Activated T-cell treated with anti-CD3 and anti-CD28 coated beads, Interleukin-2, amount 50 U/mL, for 4 hours (primary cell): ENCODE measurements around the gene TMEM191B. TPM values are rescaled to one million over a fixed set of nuclear protein-coding genes. Genes with fewer than 3 reads are reported as not detected.
"Not testable (repeated sequence)": the region's sequence is repeated elsewhere in the genome, so short reads cannot be mapped to it uniquely, and the experiment has no call there.

Experiments used
- ATAC-seq, 2 donors: fragments of 200-7000 bp; cut with Tn5 transposase; one replicate each; pipeline ENCODE4 v1.10.0; 2021
- DNase-seq: peaks from one replicate; pipeline ENCODE4 v3.0.0-alpha.2; 2020
- H3K27me3 Mint-ChIP-seq: one replicate; pipeline ENCODE4 v1.8.0; 2021; ENCODE audit warnings: low read depth, mixed read lengths
- H3K36me3 Mint-ChIP-seq: one replicate; pipeline ENCODE4 v1.8.0; 2022; ENCODE audit warnings: mixed read lengths; ENCODE audit not compliant: insufficient read depth
- H3K4me1 Mint-ChIP-seq: one replicate; pipeline ENCODE4 v1.8.0; 2021; ENCODE audit warnings: low read depth, mixed read lengths
- H3K4me3 Mint-ChIP-seq: one replicate; pipeline ENCODE4 v1.8.0; 2021; ENCODE audit warnings: mild to moderate bottlenecking, moderate library complexity, mixed read lengths
- H3K9me3 Mint-ChIP-seq: one replicate; pipeline ENCODE4 v1.8.0; 2021; ENCODE audit warnings: mixed read lengths
- total RNA-seq, 3 donors: library from RNA; stranded (reverse); gene quantifications; one replicate each; pipeline ENCODE4 v1.2.1, GENCODE V29; 2021

TMEM191B gene
- total RNA-seq, 3 donors from 2014 or later, result 0.22 to 1.0 TPM; not detected in 1

GRCh38 chr22:18577090-18577818, 49.7 kb downstream of the TMEM191B start:
- DNase-seq, H3K4me1 Mint-ChIP-seq, H3K9me3 Mint-ChIP-seq, H3K36me3 Mint-ChIP-seq, H3K27me3 Mint-ChIP-seq, H3K4me3 Mint-ChIP-seq: not testable (repeated sequence)
- ATAC-seq, result peak; percentile 49 to 56

DNA sequence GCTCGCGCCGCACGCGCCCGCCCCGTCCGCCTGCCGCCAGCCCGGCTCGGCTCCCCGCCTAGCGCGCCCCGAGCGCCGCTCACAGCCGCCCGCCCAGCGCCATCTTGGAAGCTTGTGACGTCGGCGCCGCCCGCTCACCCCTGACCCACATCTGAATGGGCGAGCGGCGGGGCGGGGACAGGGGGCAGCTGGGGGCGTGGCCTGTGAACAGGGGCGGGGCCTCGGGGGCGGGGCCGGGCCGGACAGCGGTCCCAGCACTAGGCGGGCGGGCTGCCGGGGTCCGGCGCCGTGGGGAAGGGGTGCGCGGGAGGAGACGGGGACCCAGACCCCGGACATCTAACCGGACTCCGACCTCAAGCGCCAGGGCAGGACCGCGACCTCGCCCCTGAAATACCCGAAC, 50.2 kb downstream of the TMEM191B start:
- DNase-seq, H3K4me1 Mint-ChIP-seq, H3K27me3 Mint-ChIP-seq, H3K36me3 Mint-ChIP-seq, H3K4me3 Mint-ChIP-seq, H3K9me3 Mint-ChIP-seq: not testable (repeated sequence)
- ATAC-seq, result peak; percentile 91 to 94

Other genes with a start within 250 kb of the TMEM191B start
- not detected for gene GGTLC3, start 9.6 kb upstream of the TMEM191B start, total RNA-seq
- gene RIMBP3, start 84.1 kb downstream of the TMEM191B start, total RNA-seq, result under 1 TPM; 0.45 to 0.89 (median 0.65) TPM